ENCODE data around the gene SLC22A23.

SLC22A23 gene

GRCh38 chr6:3361312-3362037, 95.4 kb downstream of the SLC22A23 start:
- Histone ChIP-seq H3K4me1 (ENCODE audit: control insufficient read depth, insufficient read depth, low read length) (peaks cover 15% of the 10 kb centered on the region), H3K36me3 (ENCODE audit: control insufficient read depth, insufficient read depth, low read length) (no peaks in the 10 kb centered on the region), H3K4me3 (ENCODE audit: low read depth, low read length) (no peak overlapping the region), H3K9me3 (ENCODE audit: control insufficient read depth, insufficient read depth, low read length) (no peaks in the 10 kb centered on the region), H3K9ac (ENCODE audit: low read depth, low read length) (no peak overlapping the region), H3K27me3 (ENCODE audit: control insufficient read depth, insufficient read depth, low read length) (no peaks in the 10 kb centered on the region)

- no peak overlapping the region for H3K9ac ChIP-seq (ENCODE audit: low read depth, low read length)
- H3K4me3 ChIP-seq (ENCODE audit: low read depth, low read length) = no peak overlapping the region
- H3K4me1 ChIP-seq (ENCODE audit: control insufficient read depth, insufficient read depth, low read length) = peaks cover 16% of the 10 kb centered on the region
- H3K27me3 ChIP-seq (ENCODE audit: control insufficient read depth, insufficient read depth, low read length) = no peaks in the 10 kb centered on the region
- no peaks in the 10 kb centered on the region for H3K36me3 ChIP-seq (ENCODE audit: control insufficient read depth, insufficient read depth, low read length)
- H3K9me3 ChIP-seq (ENCODE audit: control insufficient read depth, insufficient read depth, low read length) = no peaks in the 10 kb centered on the region
Observed at GRCh38 chr6:3360727-3361045, 96.2 kb downstream of the SLC22A23 start.

- Histone ChIP-seq H3K9me3 (ENCODE audit: control insufficient read depth, insufficient read depth, low read length) (no peaks in the 10 kb centered on the region), H3K27me3 (ENCODE audit: control insufficient read depth, insufficient read depth, low read length) (no peaks in the 10 kb centered on the region), H3K36me3 (ENCODE audit: control insufficient read depth, insufficient read depth, low read length) (no peaks in the 10 kb centered on the region), H3K4me3 (ENCODE audit: low read depth, low read length) (no peak overlapping the region), H3K4me1 (ENCODE audit: control insufficient read depth, insufficient read depth, low read length) (peaks cover 16% of the 10 kb centered on the region), H3K9ac (ENCODE audit: low read depth, low read length) (no peak overlapping the region)
Observed at GRCh38 chr6:3359973-3360726, 96.7 kb downstream of the SLC22A23 start.

GRCh38 chr6:3359101-3359752, 97.6 kb downstream of the SLC22A23 start:
- Histone ChIP-seq H3K27me3 (ENCODE audit: control insufficient read depth, insufficient read depth, low read length) (no peaks in the 10 kb centered on the region), H3K9me3 (ENCODE audit: control insufficient read depth, insufficient read depth, low read length) (no peaks in the 10 kb centered on the region), H3K36me3 (ENCODE audit: control insufficient read depth, insufficient read depth, low read length) (no peaks in the 10 kb centered on the region), H3K4me3 (ENCODE audit: low read depth, low read length) (no peak overlapping the region), H3K9ac (ENCODE audit: low read depth, low read length) (no peak overlapping the region), H3K4me1 (ENCODE audit: control insufficient read depth, insufficient read depth, low read length) (peaks cover 16% of the 10 kb centered on the region)

- Histone ChIP-seq H3K36me3 (ENCODE audit: control insufficient read depth, insufficient read depth, low read length) (no peaks in the 10 kb centered on the region), H3K9me3 (ENCODE audit: control insufficient read depth, insufficient read depth, low read length) (no peaks in the 10 kb centered on the region), H3K9ac (ENCODE audit: low read depth, low read length) (no peak overlapping the region), H3K4me3 (ENCODE audit: low read depth, low read length) (no peak overlapping the region), H3K4me1 (ENCODE audit: control insufficient read depth, insufficient read depth, low read length) (peaks cover 16% of the 10 kb centered on the region), H3K27me3 (ENCODE audit: control insufficient read depth, insufficient read depth, low read length) (no peaks in the 10 kb centered on the region)
Observed at GRCh38 chr6:3358413-3359100, 98.3 kb downstream of the SLC22A23 start.

- H3K4me3 ChIP-seq (ENCODE audit: low read depth, low read length) = no peak overlapping the region
- H3K9me3 ChIP-seq (ENCODE audit: control insufficient read depth, insufficient read depth, low read length) = no peaks in the 10 kb centered on the region
- H3K4me1 ChIP-seq (ENCODE audit: control insufficient read depth, insufficient read depth, low read length) = peaks cover 13% of the 10 kb centered on the region
- H3K36me3 ChIP-seq (ENCODE audit: control insufficient read depth, insufficient read depth, low read length) = no peaks in the 10 kb centered on the region
- H3K9ac ChIP-seq (ENCODE audit: low read depth, low read length) = no peak overlapping the region
- H3K27me3 ChIP-seq (ENCODE audit: control insufficient read depth, insufficient read depth, low read length) = no peaks in the 10 kb centered on the region
Observed at GRCh38 chr6:3357678-3358077, 99.2 kb downstream of the SLC22A23 start.

- Histone ChIP-seq H3K9ac (ENCODE audit: low read depth, low read length) (no peak overlapping the region), H3K36me3 (ENCODE audit: control insufficient read depth, insufficient read depth, low read length) (no peaks in the 10 kb centered on the region), H3K9me3 (ENCODE audit: control insufficient read depth, insufficient read depth, low read length) (no peaks in the 10 kb centered on the region), H3K27me3 (ENCODE audit: control insufficient read depth, insufficient read depth, low read length) (no peaks in the 10 kb centered on the region), H3K4me1 (ENCODE audit: control insufficient read depth, insufficient read depth, low read length) (peaks cover 13% of the 10 kb centered on the region), H3K4me3 (ENCODE audit: low read depth, low read length) (no peak overlapping the region)
Observed at GRCh38 chr6:3356824-3357420, 99.9 kb downstream of the SLC22A23 start.

GRCh38 chr6:3356056-3356823, 100.6 kb downstream of the SLC22A23 start:
- Histone ChIP-seq H3K36me3 (ENCODE audit: control insufficient read depth, insufficient read depth, low read length) (no peaks in the 10 kb centered on the region), H3K9me3 (ENCODE audit: control insufficient read depth, insufficient read depth, low read length) (no peaks in the 10 kb centered on the region), H3K27me3 (ENCODE audit: control insufficient read depth, insufficient read depth, low read length) (no peaks in the 10 kb centered on the region), H3K4me3 (ENCODE audit: low read depth, low read length) (peak overlapping the region; percentile 26), H3K9ac (ENCODE audit: low read depth, low read length) (no peak overlapping the region), H3K4me1 (ENCODE audit: control insufficient read depth, insufficient read depth, low read length) (peaks cover 13% of the 10 kb centered on the region)

GRCh38 chr6:3355358-3356055, 101.3 kb downstream of the SLC22A23 start:
- H3K27me3 ChIP-seq (ENCODE audit: control insufficient read depth, insufficient read depth, low read length) = no peaks in the 10 kb centered on the region
- H3K9me3 ChIP-seq (ENCODE audit: control insufficient read depth, insufficient read depth, low read length) = no peaks in the 10 kb centered on the region
- no peaks in the 10 kb centered on the region for H3K36me3 ChIP-seq (ENCODE audit: control insufficient read depth, insufficient read depth, low read length)
- no peak overlapping the region for H3K9ac ChIP-seq (ENCODE audit: low read depth, low read length)
- peaks cover 13% of the 10 kb centered on the region for H3K4me1 ChIP-seq (ENCODE audit: control insufficient read depth, insufficient read depth, low read length)
- H3K4me3 ChIP-seq (ENCODE audit: low read depth, low read length) = no peak overlapping the region

GRCh38 chr6:3355011-3355357, 101.9 kb downstream of the SLC22A23 start:
- H3K4me3 ChIP-seq (ENCODE audit: low read depth, low read length) = no peak overlapping the region
- H3K9me3 ChIP-seq (ENCODE audit: control insufficient read depth, insufficient read depth, low read length) = no peaks in the 10 kb centered on the region
- H3K4me1 ChIP-seq (ENCODE audit: control insufficient read depth, insufficient read depth, low read length) = peaks cover 11% of the 10 kb centered on the region
- H3K27me3 ChIP-seq (ENCODE audit: control insufficient read depth, insufficient read depth, low read length) = no peaks in the 10 kb centered on the region
- no peaks in the 10 kb centered on the region for H3K36me3 ChIP-seq (ENCODE audit: control insufficient read depth, insufficient read depth, low read length)
- H3K9ac ChIP-seq (ENCODE audit: low read depth, low read length) = no peak overlapping the region
